ENCODE measurements around the gene TESMIN.

- TF ChIP-seq CTCF (optimal IDR thresholded peaks at IDR 0.05 in 1 of 3, IDR thresholded peaks at IDR 0.05 in 1 of 3, conservative IDR thresholded peaks at IDR 0.05 in 1 of 3; ENCODE audit: extremely low read depth in 1 of 3, insufficient read depth in 2 of 3, low read length in 3 of 3) (no peak), EZH2 (IDR thresholded peaks at IDR 0.05; ENCODE audit: low read length) (no peak)
Observed at GRCh38 chr11:68743539-68743938, 7.8 kb downstream of the TESMIN start.
